ENCODE results near the gene CCDC88C. TPM values are rescaled to one million over a fixed set of nuclear protein-coding genes. Genes with fewer than 3 reads are reported as not detected.

CCDC88C gene
- total RNA-seq, 2 experiments from 2014 or later, result 83.6 to 87.8 TPM

- Mint-ChIP-seq H3K36me3 (ENCODE audit: low read depth) (peaks cover 53% of the 10 kb centered on the region), H3K9me3 (no peaks in the 10 kb centered on the region)
These were observed 134.5 kb downstream of the CCDC88C start for GRCh38 chr14:91282954-91283645.

GRCh38 chr14:91281346-91281745, 136.3 kb downstream of the CCDC88C start:
- Mint-ChIP-seq H3K4me3 (no peak overlapping the region), H3K27me3 (no peaks in the 10 kb centered on the region), H3K36me3 (ENCODE audit: low read depth) (peaks cover 61% of the 10 kb centered on the region), H3K27ac (peak overlapping the region; percentile 43), H3K9me3 (no peaks in the 10 kb centered on the region), H3K4me1 (ENCODE audit: low read depth) (peaks cover 13% of the 10 kb centered on the region)
- POLR2A ChIA-PET, result interaction anchor here (0.7 to 1.7 kb wide), 6 partner anchors 9 to 42 kb away, joined by 3 to 5 read pairs (median 4); no protein-coding TSS in a partner anchor
- CTCF ChIA-PET, result interaction anchor here (0.8 to 4.1 kb wide), 5 partner anchors 9 to 378 kb away, joined by 3 to 32 read pairs (median 4); no protein-coding TSS in a partner anchor
- no peak for DNase-seq
- no peak for ATAC-seq
- intact Hi-C loops (cut with micrococcal nuclease), result loop anchor here (10.0 kb wide), 1 partner anchor 377 kb away; no protein-coding TSS in a partner anchor
- no peak for TF ChIP-seq CTCF (IDR thresholded peaks at IDR 0.05)

More at GRCh38 chr14:91282954-91283645, 134.5 kb downstream of the CCDC88C start:
- no peaks in the 10 kb centered on the region for H3K27me3 Mint-ChIP-seq
- intact Hi-C loops (cut with micrococcal nuclease), result loop anchor here (10.0 kb wide), 1 partner anchor 378 kb away; no protein-coding TSS in a partner anchor
- POLR2A ChIA-PET, result interaction anchor here (0.6 kb wide), 1 partner anchor 35 kb away, joined by 3 read pairs; no protein-coding TSS in a partner anchor
- no peak for TF ChIP-seq CTCF (IDR thresholded peaks at IDR 0.05)
- CTCF ChIA-PET, result interaction anchor here (1.3 to 9.7 kb wide), 2 partner anchors 10 to 107 kb away, joined by 3 to 215 read pairs; no protein-coding TSS in a partner anchor
- ATAC-seq, result no peak
- DNase-seq, result no peak
- peaks cover 15% of the 10 kb centered on the region for H3K4me1 Mint-ChIP-seq (ENCODE audit: low read depth)
- H3K4me3 Mint-ChIP-seq, result no peak overlapping the region
- H3K27ac Mint-ChIP-seq, result peak overlapping the region; percentile 19

- intact Hi-C loops (cut with micrococcal nuclease), result loop anchor here (10.0 kb wide), 1 partner anchor 375 kb away; no protein-coding TSS in a partner anchor
- no peak overlapping the region for H3K4me3 Mint-ChIP-seq
- no peaks in the 10 kb centered on the region for H3K27me3 Mint-ChIP-seq
- CTCF ChIA-PET, result interaction anchor here (1.1 to 4.1 kb wide), 2 partner anchors 102 to 377 kb away, joined by 5 to 32 read pairs; no protein-coding TSS in a partner anchor
- no peak for DNase-seq
- peaks cover 3% of the 10 kb centered on the region for H3K4me1 Mint-ChIP-seq (ENCODE audit: low read depth)
- no peak overlapping the region for H3K27ac Mint-ChIP-seq
- peaks cover 55% of the 10 kb centered on the region for H3K36me3 Mint-ChIP-seq (ENCODE audit: low read depth)
- no peaks in the 10 kb centered on the region for H3K9me3 Mint-ChIP-seq
- no peak for ATAC-seq
- POLR2A ChIA-PET, result interaction anchor here (0.7 kb wide), 1 partner anchor 270 kb away, joined by 4 read pairs; no protein-coding TSS in a partner anchor
- TF ChIP-seq CTCF (IDR thresholded peaks at IDR 0.05), result no peak
These were observed 137.5 kb downstream of the CCDC88C start for GRCh38 chr14:91280129-91280528.

- Mint-ChIP-seq H3K36me3 (ENCODE audit: low read depth) (peaks cover 54% of the 10 kb centered on the region), H3K27ac (no peak overlapping the region), H3K27me3 (no peaks in the 10 kb centered on the region), H3K4me1 (ENCODE audit: low read depth) (no peaks in the 10 kb centered on the region), H3K4me3 (no peak overlapping the region), H3K9me3 (no peaks in the 10 kb centered on the region)
- no peak for DNase-seq
- intact Hi-C loops (cut with micrococcal nuclease), result no loop called here
- TF ChIP-seq CTCF (IDR thresholded peaks at IDR 0.05), result no peak
- CTCF ChIA-PET, result interaction anchor here (1.1 to 4.1 kb wide), 3 partner anchors 11 to 106 kb away, joined by 3 to 32 read pairs (median 6); no protein-coding TSS in a partner anchor
- ATAC-seq, result no peak
- POLR2A ChIA-PET, result interaction anchor here (0.6 to 1.8 kb wide), 3 partner anchors 13 to 294 kb away, joined by 3 to 6 read pairs (median 3); partner anchors contain the start of gene GPR68
These were observed 138.3 kb downstream of the CCDC88C start for GRCh38 chr14:91279354-91279753.

All from activated CD8-positive, alpha-beta T cell treated with anti-CD3 and anti-CD28 coated beads for 36 hours (primary cell).